Pancreas (tissue), 10 donors: ENCODE data around the gene MGA. TPM values are rescaled to one million over a fixed set of nuclear protein-coding genes. Genes with fewer than 3 reads are reported as not detected.

Experiments used
- ATAC-seq, 4 donors: fragments of 200-7000 bp; cut with Tn5 transposase; one replicate each; pipeline versions ENCODE4 v1.8.0 to v1.9.1; 2020; ENCODE audit warnings: mild to moderate bottlenecking in 4 of 4, moderate library complexity in 4 of 4
- DNase-seq, 6 donors: peaks; one replicate each; pipeline ENCODE4 v3.0.0-alpha.2; 2020
- FAIRE-seq: peaks from 2 replicates; lab custom pipeline; 2012; peaks lifted over from hg19 to GRCh38; lab: Jason Lieb, UNC
- H3K27ac ChIP-seq, 4 donors: fragments of 200-600 bp; sonication (generic); 1 replicate in 3 of 4; 2 replicates in 1 of 4; pipeline versions ENCODE4 v1.5.0 to v1.8.0; 2020
- H3K27me3 ChIP-seq, 4 donors: fragments of 200-600 bp; one replicate each; pipeline ENCODE4 v1.8.0; 2021
- H3K36me3 ChIP-seq, 3 donors: fragments of 200-600 bp; sonication (generic) in 1 of 3; one replicate each; pipeline versions ENCODE4 v1.5.0 to v1.8.0; 2020 to 2021
- H3K4me1 ChIP-seq, 3 donors: fragments of 200-600 bp; one replicate each; pipeline ENCODE4 v1.8.0; 2021
- H3K4me3 ChIP-seq, 4 donors: fragments of 200-600 bp; sonication (generic) in 2 of 4; one replicate each; pipeline versions ENCODE4 v1.5.0 to v1.8.0; 2020 to 2021
- H3K9me3 ChIP-seq, 4 donors: fragments of 200-600 bp; one replicate each; pipeline ENCODE4 v1.8.0; 2021
- WGBS, 2 donors: extraction: QIAGEN DNeasy Blood & Tissue Kit; methylation state at CpG; one replicate each; pipeline ENCODE4 v1.1.7; 2013; 5-methylcytosine and 5-hydroxymethylcytosine counted together
- intact Hi-C, 3 donors: fragments of 100-400 bp; cut with DNase I; formaldehyde crosslinking; loops; one replicate each; pipeline versions ENCODE4 v1.11.1 to v1.14.2; 2022
- polyA plus RNA-seq, 2 donors: library from polyadenylated mRNA; stranded (reverse); fragments of 200-250 nt; gene quantifications; one replicate each; pipeline ENCODE4 v1.2.3, GENCODE V29; 2013
- total RNA-seq, 6 donors: library from RNA; stranded (reverse); fragmentation: NEBNext Ultra II Directional in 4 of 6; extraction: Animal tissue kit (Norgen Biotek cat#: 25700) in 4 of 6; gene quantifications; one replicate each; pipeline versions ENCODE4 v1.2.1 to v1.2.4, GENCODE V29; 2021 to 2023
- TF ChIP-seq, protein P1 (sequence below), 4 donors: fragments of 200-600 bp; sonication (generic) in 3 of 4; IDR thresholded peaks; one replicate each; pipeline versions ENCODE4 v1.5.0 to v1.8.0; 2021; ENCODE audit warnings: antibody characterized with exemption in 4 of 4
- donor health status: healthy with polysubstance abuse.
- donor health status: DM: no; HTN: no; CAD: no; lungs with moderate emphysema.
- donor health status: DM: no; HTN: no; CAD: no.
- donor health status: control.
- donor health status: control.
- donor health status: Bipolar disorder and iron deficiency.
- donor health status: DM: yes; HTN: yes; CAD: no.
- donor health status: DM: no; HTN: no; CAD: no.
- donor health status: DM: no; HTN: no; CAD: no.
- donor health status: DM: yes; HTN: yes; CAD: no.

Gene MGA
- total and polyA plus RNA-seq, 8 donors, result 2.7 to 31.3 (median 17.6) TPM

DNA sequence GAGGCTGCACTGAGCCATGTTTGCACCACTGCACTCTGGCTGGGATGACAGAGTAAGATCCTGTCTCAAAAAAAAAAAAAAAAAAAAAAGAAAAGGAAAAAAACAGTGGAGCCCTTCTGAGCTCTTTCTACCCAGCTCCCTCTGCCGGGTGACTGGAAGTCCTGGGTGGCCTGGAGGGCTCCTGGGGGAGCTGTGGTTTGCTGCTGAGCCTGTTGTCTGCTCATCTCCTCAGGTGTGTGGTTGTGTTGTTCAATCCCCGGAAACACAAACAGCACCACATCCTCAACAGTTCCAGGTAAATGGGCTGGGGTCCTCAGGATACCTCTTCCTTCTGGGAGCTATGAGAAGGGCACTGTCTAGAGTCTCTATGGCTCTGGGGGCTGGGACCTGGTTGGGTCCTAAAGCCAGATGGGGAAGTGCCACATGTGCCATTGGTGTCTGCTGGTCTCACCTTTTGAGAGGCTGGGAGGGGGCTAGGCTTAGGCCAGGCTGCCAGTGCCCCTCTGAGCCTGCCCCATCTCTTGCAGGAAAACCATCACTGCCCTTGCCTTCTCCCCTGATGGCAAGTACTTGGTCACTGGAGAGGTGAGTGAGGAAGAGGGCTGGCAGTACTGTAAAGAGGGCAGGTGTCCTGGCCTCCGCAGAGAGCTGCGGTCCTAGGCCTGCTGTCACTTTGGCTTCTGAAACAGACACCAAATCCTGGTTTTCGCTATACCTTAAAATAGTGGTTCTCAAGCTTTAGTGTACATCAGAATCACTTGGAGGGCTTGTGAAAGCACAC lies 150.6 kb downstream of the MGA start:
- TF ChIP-seq, protein P1, sequence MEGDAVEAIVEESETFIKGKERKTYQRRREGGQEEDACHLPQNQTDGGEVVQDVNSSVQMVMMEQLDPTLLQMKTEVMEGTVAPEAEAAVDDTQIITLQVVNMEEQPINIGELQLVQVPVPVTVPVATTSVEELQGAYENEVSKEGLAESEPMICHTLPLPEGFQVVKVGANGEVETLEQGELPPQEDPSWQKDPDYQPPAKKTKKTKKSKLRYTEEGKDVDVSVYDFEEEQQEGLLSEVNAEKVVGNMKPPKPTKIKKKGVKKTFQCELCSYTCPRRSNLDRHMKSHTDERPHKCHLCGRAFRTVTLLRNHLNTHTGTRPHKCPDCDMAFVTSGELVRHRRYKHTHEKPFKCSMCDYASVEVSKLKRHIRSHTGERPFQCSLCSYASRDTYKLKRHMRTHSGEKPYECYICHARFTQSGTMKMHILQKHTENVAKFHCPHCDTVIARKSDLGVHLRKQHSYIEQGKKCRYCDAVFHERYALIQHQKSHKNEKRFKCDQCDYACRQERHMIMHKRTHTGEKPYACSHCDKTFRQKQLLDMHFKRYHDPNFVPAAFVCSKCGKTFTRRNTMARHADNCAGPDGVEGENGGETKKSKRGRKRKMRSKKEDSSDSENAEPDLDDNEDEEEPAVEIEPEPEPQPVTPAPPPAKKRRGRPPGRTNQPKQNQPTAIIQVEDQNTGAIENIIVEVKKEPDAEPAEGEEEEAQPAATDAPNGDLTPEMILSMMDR (IDR thresholded peaks at IDR 0.05), result no peak
- Histone ChIP-seq H3K27me3 (no peaks in the 10 kb centered on the region), H3K36me3 (no peaks in the 10 kb centered on the region), H3K4me3 (no peak overlapping the region), H3K4me1 (no peaks in the 10 kb centered on the region), H3K27ac (no peak overlapping the region), H3K9me3 (no peaks in the 10 kb centered on the region)
- intact Hi-C loops, result loop anchor here in 1 of 3 donors (5.0 kb wide), 1 partner anchor 39 kb away; the partner anchor contains the start of gene MAPKBP1
- FAIRE-seq, result no peak
- WGBS, 2 donors, result 83 to 87% methylated on average over 5 of the region's 5 CpGs
- no peak for DNase-seq
- ATAC-seq, result peak; percentile 4 to 11 (median 6)

DNA sequence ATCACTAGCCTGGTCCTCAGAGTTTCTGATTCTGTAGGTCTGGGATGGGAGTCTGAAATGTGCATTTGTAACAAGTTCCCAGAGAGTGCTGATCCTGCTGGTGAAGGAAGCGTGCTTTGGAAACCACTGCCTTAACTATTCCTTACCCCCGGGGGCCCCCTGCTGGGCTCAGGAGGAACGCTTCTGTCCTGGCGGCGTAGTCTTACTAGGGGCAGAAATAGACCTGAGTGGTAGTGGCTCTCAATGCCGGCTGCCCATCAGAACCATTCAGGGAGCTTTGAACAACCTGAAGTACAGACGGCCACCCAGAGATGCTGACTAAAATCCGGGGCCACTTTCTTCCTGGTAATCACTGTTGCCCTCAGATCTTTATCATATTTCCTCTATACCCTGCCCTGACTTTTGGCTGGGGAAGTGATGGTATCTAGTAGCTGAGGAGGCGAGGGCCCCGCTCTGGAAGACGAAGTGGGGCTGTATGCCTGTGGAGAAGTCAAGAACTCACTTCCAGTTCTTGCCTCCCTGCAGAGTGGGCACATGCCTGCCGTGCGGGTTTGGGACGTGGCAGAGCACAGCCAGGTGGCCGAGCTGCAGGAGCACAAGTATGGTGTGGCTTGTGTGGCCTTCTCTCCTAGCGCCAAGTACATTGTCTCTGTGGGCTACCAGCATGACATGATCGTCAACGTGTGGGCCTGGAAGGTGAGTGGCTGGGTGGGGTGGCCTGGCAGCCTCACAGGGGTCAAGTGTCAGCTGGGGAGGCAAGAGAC lies 151.4 kb downstream of the MGA start:
- TF ChIP-seq, protein P1 (IDR thresholded peaks at IDR 0.05), result peak; percentile 72 to 83 (median 80)
- FAIRE-seq (no peak), ATAC-seq (peak; percentile 90 to 99 (median 98)), DNase-seq (peak; percentile 71 to 90 (median 81))
- WGBS, 2 donors, result 47 to 52% methylated on average over 18 of the region's 18 CpGs
- intact Hi-C loops, result loop anchor here in 1 of 3 donors (5.0 kb wide), 1 partner anchor 39 kb away; the partner anchor contains the start of gene MAPKBP1
- Histone ChIP-seq H3K27me3 (no peaks in the 10 kb centered on the region), H3K9me3 (no peaks in the 10 kb centered on the region), H3K27ac (no peak overlapping the region), H3K4me3 (no peak overlapping the region), H3K4me1 (no peaks in the 10 kb centered on the region), H3K36me3 (peaks cover 0 to 4% (median 0%) of the 10 kb centered on the region in 3 donors)

DNA sequence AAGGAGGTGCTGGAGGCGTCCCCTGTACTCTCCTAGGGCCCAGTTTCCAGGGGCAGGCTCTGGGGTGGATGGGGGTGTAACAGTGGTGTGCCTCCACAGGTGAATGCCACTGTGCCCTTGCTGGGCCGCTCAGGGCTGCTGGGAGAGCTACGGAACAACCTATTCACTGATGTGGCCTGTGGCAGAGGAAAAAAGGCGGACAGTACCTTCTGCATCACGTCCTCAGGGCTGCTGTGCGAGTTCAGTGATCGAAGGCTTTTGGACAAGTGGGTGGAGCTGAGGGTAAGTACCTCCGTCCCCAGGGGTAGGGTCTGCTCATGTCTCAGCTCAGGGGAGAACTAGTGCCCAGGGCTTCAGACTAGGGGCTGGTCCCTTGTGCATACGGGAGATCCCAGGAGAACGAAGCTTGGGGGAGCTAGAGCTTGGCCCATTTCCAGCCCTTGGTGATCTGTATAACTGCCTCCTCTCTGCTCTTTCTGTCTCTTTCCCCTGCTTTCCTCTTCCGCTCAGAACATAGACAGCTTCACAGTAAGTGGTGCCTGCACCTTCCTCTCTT lies 152.7 kb downstream of the MGA start:
- intact Hi-C loops, result loop anchor here in 1 of 3 donors (5.0 kb wide), 1 partner anchor 41 kb away; the partner anchor contains the start of gene MAPKBP1
- 91 to 96% methylated on average over 11 of the region's 11 CpGs for WGBS, 2 donors
- Histone ChIP-seq H3K9me3 (no peaks in the 10 kb centered on the region), H3K36me3 (peaks cover 0 to 11% (median 0%) of the 10 kb centered on the region in 3 donors), H3K27ac (no peak overlapping the region), H3K4me3 (no peak overlapping the region), H3K4me1 (no peaks in the 10 kb centered on the region), H3K27me3 (no peaks in the 10 kb centered on the region)
- TF ChIP-seq, protein P1 (IDR thresholded peaks at IDR 0.05), result no peak
- ATAC-seq (no peak), FAIRE-seq (no peak), DNase-seq (no peak)

DNA sequence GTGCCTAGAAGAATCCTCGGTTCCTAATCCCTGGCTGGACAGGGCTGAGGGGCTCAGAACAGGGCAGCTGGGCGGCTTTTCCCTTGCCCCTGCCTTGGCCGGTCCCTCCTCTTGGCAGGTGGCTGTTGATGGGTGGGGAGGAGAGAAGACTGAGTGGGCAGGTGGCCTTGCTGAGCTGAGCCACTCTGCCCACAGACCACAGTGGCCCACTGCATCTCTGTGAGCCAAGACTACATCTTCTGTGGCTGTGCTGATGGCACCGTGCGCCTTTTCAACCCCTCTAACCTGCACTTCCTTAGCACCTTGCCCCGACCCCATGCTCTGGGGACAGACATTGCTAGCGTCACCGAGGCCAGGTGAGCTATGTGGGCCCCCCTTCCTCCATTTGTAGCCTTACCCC lies 153.2 kb downstream of the MGA start:
- H3K4me3 ChIP-seq, result no peak overlapping the region
- no peaks in the 10 kb centered on the region for H3K9me3 ChIP-seq
- H3K4me1 ChIP-seq, result no peaks in the 10 kb centered on the region
- FAIRE-seq (no peak), ATAC-seq (no peak), DNase-seq (no peak)
- intact Hi-C loops, result loop anchor here in 1 of 3 donors (5.0 kb wide), 1 partner anchor 41 kb away; the partner anchor contains the start of gene MAPKBP1
- 94 to 96% methylated on average over 8 of the region's 8 CpGs for WGBS, 2 donors
- H3K27ac ChIP-seq, result no peak overlapping the region
- H3K36me3 ChIP-seq, result peaks cover 0 to 16% (median 0%) of the 10 kb centered on the region in 3 donors
- TF ChIP-seq, protein P1 (IDR thresholded peaks at IDR 0.05), result no peak
- H3K27me3 ChIP-seq, result no peaks in the 10 kb centered on the region
